Measurements from ENCODE around the gene LOXL3.

LOXL3 gene

GRCh38 chr2:74516650-74517049 lies 37.1 kb downstream of the LOXL3 start:
- TF ChIP-seq CTCF (IDR thresholded peaks at IDR 0.05; ENCODE audit: borderline replicate concordance, insufficient read depth, low read depth, low read length): no peak
- no peak overlapping the region for H3K4me3 ChIP-seq (ENCODE audit: low read depth, low read length)

- TF ChIP-seq CTCF (IDR thresholded peaks at IDR 0.05; ENCODE audit: borderline replicate concordance, insufficient read depth, low read depth, low read length): no peak
- H3K4me3 ChIP-seq (ENCODE audit: low read depth, low read length): peak overlapping the region; percentile 26
Observed at GRCh38 chr2:74515981-74516633, 37.6 kb downstream of the LOXL3 start.

- peak overlapping the region; percentile 36 for H3K4me3 ChIP-seq (ENCODE audit: low read depth, low read length)
- TF ChIP-seq CTCF (IDR thresholded peaks at IDR 0.05; ENCODE audit: borderline replicate concordance, insufficient read depth, low read depth, low read length): no peak
Observed at GRCh38 chr2:74515271-74515980, 38.3 kb downstream of the LOXL3 start.

- no peak for TF ChIP-seq CTCF (IDR thresholded peaks at IDR 0.05; ENCODE audit: borderline replicate concordance, insufficient read depth, low read depth, low read length)
- H3K4me3 ChIP-seq (ENCODE audit: low read depth, low read length): peak within 1 kb of the TSS; percentile 36
Observed at GRCh38 chr2:74514368-74515270, 39.1 kb downstream of the LOXL3 start, which contains the start of gene TLX2. Gene TLX2 (plus strand): TSS chr2:74514450. CDS start chr2:74514807, 357 bp downstream.

- H3K4me3 ChIP-seq (ENCODE audit: low read depth, low read length): no peak overlapping the region
- no peak for TF ChIP-seq CTCF (IDR thresholded peaks at IDR 0.05; ENCODE audit: borderline replicate concordance, insufficient read depth, low read depth, low read length)
Observed at GRCh38 chr2:74513605-74514367, 40.0 kb downstream of the LOXL3 start.

GRCh38 chr2:74512744-74513604 lies 40.8 kb downstream of the LOXL3 start:
- H3K4me3 ChIP-seq (ENCODE audit: low read depth, low read length): no peak overlapping the region
- no peak for TF ChIP-seq CTCF (IDR thresholded peaks at IDR 0.05; ENCODE audit: borderline replicate concordance, insufficient read depth, low read depth, low read length)
